ENCODE measurements around the gene ADGRG1.
A peak's percentile ranks its signal among the peaks of the same experiment; 100 is the strongest.

ADGRG1 gene

GRCh38 chr16:57606147-57606846 is 22.1 kb upstream of the ADGRG1 start:
- no peak for DNase-seq (ENCODE audit: low read depth)

GRCh38 chr16:57606847-57607501 is 21.5 kb upstream of the ADGRG1 start:
- DNase-seq (ENCODE audit: low read depth), result no peak

GRCh38 chr16:57607676-57608461 is 20.6 kb upstream of the ADGRG1 start:
- no peak for DNase-seq (ENCODE audit: low read depth)

- DNase-seq (ENCODE audit: low read depth), result no peak
Measured at GRCh38 chr16:57608462-57609113, 19.8 kb upstream of the ADGRG1 start.

GRCh38 chr16:57609541-57610401 is 18.7 kb upstream of the ADGRG1 start:
- no peak for DNase-seq (ENCODE audit: low read depth)

GRCh38 chr16:57610611-57611010 is 17.8 kb upstream of the ADGRG1 start:
- no peak for DNase-seq (ENCODE audit: low read depth)

GRCh38 chr16:57611181-57611580 is 17.2 kb upstream of the ADGRG1 start:
- peak; percentile 62 for DNase-seq (ENCODE audit: low read depth)

GRCh38 chr16:57611706-57612105 is 16.7 kb upstream of the ADGRG1 start:
- DNase-seq (ENCODE audit: low read depth), result no peak

- DNase-seq (ENCODE audit: low read depth), result no peak
Measured at GRCh38 chr16:57612494-57612893, 15.9 kb upstream of the ADGRG1 start.

- DNase-seq (ENCODE audit: low read depth), result no peak
Measured at GRCh38 chr16:57613514-57613913, 14.9 kb upstream of the ADGRG1 start.

- no peak for DNase-seq (ENCODE audit: low read depth)
Measured at GRCh38 chr16:57614536-57614935, 13.9 kb upstream of the ADGRG1 start.

- DNase-seq (ENCODE audit: low read depth), result no peak
Measured at GRCh38 chr16:57614944-57615343, 13.5 kb upstream of the ADGRG1 start.

GRCh38 chr16:57615813-57616212 is 12.6 kb upstream of the ADGRG1 start:
- no peak for DNase-seq (ENCODE audit: low read depth)

GRCh38 chr16:57616241-57616640 is 12.2 kb upstream of the ADGRG1 start:
- no peak for DNase-seq (ENCODE audit: low read depth)

GRCh38 chr16:57616876-57617275 is 11.6 kb upstream of the ADGRG1 start:
- DNase-seq (ENCODE audit: low read depth), result no peak

GRCh38 chr16:57617604-57618111 is 10.8 kb upstream of the ADGRG1 start:
- DNase-seq (ENCODE audit: low read depth), result no peak

GRCh38 chr16:57618296-57619132 is 9.9 kb upstream of the ADGRG1 start:
- DNase-seq (ENCODE audit: low read depth), result no peak

- DNase-seq (ENCODE audit: low read depth), result no peak
Measured at GRCh38 chr16:57619133-57619605, 9.3 kb upstream of the ADGRG1 start.

GRCh38 chr16:57619606-57620334 is 8.7 kb upstream of the ADGRG1 start:
- no peak for DNase-seq (ENCODE audit: low read depth)

All from iris pigment epithelial cell (primary cell).